Neuronal stem cell (in vitro differentiated cells): ENCODE results near the gene PPL.

Experiments
- DNase-seq: peaks from one replicate; pipeline ENCODE4 v3.0.0-alpha.2; 2013; ENCODE audit warnings: low spot score
- H2AFZ ChIP-seq: one replicate; pipeline ENCODE4 v1.6.1; 2013; ENCODE audit warnings: mild to moderate bottlenecking, low read length, inconsistent platforms
- H2AK5ac ChIP-seq: 2 replicates; pipeline ENCODE4 v1.6.1; 2013; ENCODE audit warnings: low read depth, mild to moderate bottlenecking, inconsistent platforms, low read length, moderate library complexity, mixed read lengths
- H2BK120ac ChIP-seq: 2 replicates; pipeline ENCODE4 v1.6.1; 2013; ENCODE audit warnings: low read depth, mild to moderate bottlenecking, inconsistent platforms, low read length, moderate library complexity, mixed read lengths
- H2BK12ac ChIP-seq: one replicate; pipeline ENCODE4 v1.6.1; 2013; ENCODE audit warnings: low read length, inconsistent platforms
- H2BK15ac ChIP-seq: 2 replicates; pipeline ENCODE4 v1.6.1; 2013; ENCODE audit warnings: mild to moderate bottlenecking, low read length, inconsistent platforms, mixed read lengths
- H2BK5ac ChIP-seq: one replicate; pipeline ENCODE4 v1.6.1; 2013; ENCODE audit warnings: inconsistent platforms, mild to moderate bottlenecking, low read length, moderate library complexity
- H3K14ac ChIP-seq: one replicate; pipeline ENCODE4 v1.6.1; 2013; ENCODE audit warnings: low read length, inconsistent platforms
- H3K18ac ChIP-seq: 2 replicates; pipeline ENCODE4 v1.6.1; 2013; ENCODE audit warnings: low read length, inconsistent platforms
- H3K23ac ChIP-seq: 2 replicates; pipeline ENCODE4 v1.6.1; 2013; ENCODE audit warnings: low read depth, mild to moderate bottlenecking, mixed read lengths, low read length, inconsistent platforms; ENCODE audit not compliant: poor library complexity
- H3K27ac ChIP-seq: replicated peaks from 3 replicates; pipeline ENCODE4 v1.5.1; 2013; ENCODE audit warnings: low read length, inconsistent platforms
- H3K27me3 ChIP-seq, 3 experiments: 2 replicates each; pipeline ENCODE4 v1.6.1; 2013; ENCODE audit warnings: low read length in 3 of 3, mild to moderate bottlenecking in 2 of 3, inconsistent platforms in 1 of 3, low read depth in 1 of 3, mixed read lengths in 1 of 3, moderate library complexity in 1 of 3; ENCODE audit not compliant: control insufficient read depth in 3 of 3, insufficient read depth in 3 of 3
- H3K36me3 ChIP-seq, 2 donors: replicated peaks in 1 of 2; 2 replicates each; pipeline ENCODE4 v1.6.1; 2013; ENCODE audit warnings: low read length in 2 of 2; ENCODE audit not compliant: control insufficient read depth in 2 of 2, insufficient read depth in 2 of 2
- H3K4ac ChIP-seq: 2 replicates; pipeline ENCODE4 v1.6.1; 2013; ENCODE audit warnings: inconsistent platforms, mild to moderate bottlenecking, low read length, moderate library complexity
- H3K4me1 ChIP-seq, 2 donors: 1 replicate in 1 of 2; 2 replicates in 1 of 2; pipeline ENCODE4 v1.6.1; 2013; ENCODE audit warnings: low read length in 2 of 2, low read depth in 1 of 2; ENCODE audit not compliant: control insufficient read depth in 2 of 2, insufficient read depth in 1 of 2
- H3K4me2 ChIP-seq: one replicate; pipeline ENCODE4 v1.6.1; 2013; ENCODE audit warnings: mild to moderate bottlenecking, low read length, inconsistent platforms; ENCODE audit not compliant: insufficient read depth, poor library complexity, severe bottlenecking
- H3K4me3 ChIP-seq, 2 donors: 2 replicates each; pipeline ENCODE4 v1.5.1; 2013; ENCODE audit warnings: low read length in 2 of 2, mild to moderate bottlenecking in 2 of 2, inconsistent platforms in 1 of 2, moderate library complexity in 1 of 2
- H3K79me1 ChIP-seq: one replicate; pipeline ENCODE4 v1.6.1; 2013; ENCODE audit warnings: low read depth, mild to moderate bottlenecking, inconsistent platforms, low read length, moderate library complexity
- H3K9ac ChIP-seq: one replicate; pipeline ENCODE4 v1.6.1; 2013; ENCODE audit warnings: mild to moderate bottlenecking, low read depth, low read length, inconsistent platforms; ENCODE audit not compliant: poor library complexity
- H3K9me3 ChIP-seq, 2 donors: replicated peaks in 1 of 2; 2 replicates each; pipeline versions ENCODE3 to v1.6.1; 2013; ENCODE audit warnings: low read length in 2 of 2, mild to moderate bottlenecking in 2 of 2, inconsistent platforms in 1 of 2, low read depth in 1 of 2, mixed read lengths in 1 of 2, moderate library complexity in 1 of 2; ENCODE audit not compliant: control insufficient read depth in 2 of 2, insufficient read depth in 1 of 2
- H4K8ac ChIP-seq: one replicate; pipeline ENCODE4 v1.6.1; 2013; ENCODE audit warnings: low read depth, mild to moderate bottlenecking, inconsistent platforms, low read length, moderate library complexity
- H4K91ac ChIP-seq: one replicate; pipeline ENCODE4 v1.6.1; 2013; ENCODE audit warnings: low read length, low read depth, mild to moderate bottlenecking, inconsistent platforms; ENCODE audit not compliant: poor library complexity
- WGBS, 2 donors: extraction: QIAGEN DNeasy Blood & Tissue Kit; methylation state at CpG; one replicate each; pipeline ENCODE4 v1.1.7; 2013; ENCODE audit warnings: missing lambda C conversion rate in 2 of 2, mixed read lengths in 1 of 2; ENCODE audit not compliant: insufficient read length in 2 of 2, insufficient replicate concordance in 1 of 2; ENCODE audit errors: extremely low coverage in 2 of 2; 5-methylcytosine and 5-hydroxymethylcytosine counted together

PPL gene

GRCh38 chr16:4840984-4841383 is 96.0 kb downstream of the PPL start:
- no peak overlapping the region for H3K23ac ChIP-seq
- H3K9ac ChIP-seq: no peak overlapping the region
- H3K27ac ChIP-seq: no peak overlapping the region
- H3K36me3 ChIP-seq: peaks cover 49 to 93% of the 10 kb centered on the region in 2 donors
- H4K91ac ChIP-seq: no peak overlapping the region
- H3K18ac ChIP-seq: no peak overlapping the region
- no peak overlapping the region for H2AK5ac ChIP-seq
- WGBS, 2 donors: no CpG with 5 or more reads among the region's 5 CpGs
- H4K8ac ChIP-seq: no peak overlapping the region
- H2BK5ac ChIP-seq: no peak overlapping the region
- H2AFZ ChIP-seq: no peak overlapping the region
- no peak overlapping the region for H2BK12ac ChIP-seq
- no peaks in the 10 kb centered on the region for H3K79me1 ChIP-seq
- peaks cover under 1 to 6% of the 10 kb centered on the region in 2 donors for H3K4me1 ChIP-seq
- H2BK120ac ChIP-seq: no peak overlapping the region
- H3K14ac ChIP-seq: no peak overlapping the region
- no peak overlapping the region for H3K4me3 ChIP-seq
- H3K27me3 ChIP-seq: no peaks in the 10 kb centered on the region
- no peak overlapping the region for H3K4me2 ChIP-seq
- H2BK15ac ChIP-seq: no peak overlapping the region
- DNase-seq: no peak
- no peak overlapping the region for H3K4ac ChIP-seq
- no peaks in the 10 kb centered on the region for H3K9me3 ChIP-seq

- Histone ChIP-seq H3K9ac (peak overlapping the region; percentile 30), H3K36me3 (peaks cover 51 to 96% of the 10 kb centered on the region in 2 donors), H3K14ac (no peak overlapping the region), H2BK120ac (no peak overlapping the region), H3K4ac (no peak overlapping the region), H3K79me1 (no peaks in the 10 kb centered on the region), H3K23ac (no peak overlapping the region), H2BK15ac (no peak overlapping the region), H2AFZ (no peak overlapping the region), H2AK5ac (no peak overlapping the region), H3K4me1 (no peaks in the 10 kb centered on the region), H3K9me3 (no peaks in the 10 kb centered on the region), H4K8ac (no peak overlapping the region), H3K18ac (no peak overlapping the region), H3K4me2 (no peak overlapping the region), H3K27ac (no peak overlapping the region), H3K4me3 (no peak overlapping the region), H4K91ac (no peak overlapping the region), H2BK5ac (no peak overlapping the region), H3K27me3 (no peaks in the 10 kb centered on the region), H2BK12ac (no peak overlapping the region)
- no peak for DNase-seq
- no CpG with 5 or more reads among the region's 5 CpGs for WGBS, 2 donors
Measured at GRCh38 chr16:4839942-4840341, 97.0 kb downstream of the PPL start.

- Histone ChIP-seq H2AFZ (no peak overlapping the region), H2BK120ac (no peak overlapping the region), H3K4me1 (no peaks in the 10 kb centered on the region), H3K27ac (no peak overlapping the region), H3K18ac (no peak overlapping the region), H2BK5ac (no peak overlapping the region), H3K23ac (no peak overlapping the region), H3K4ac (no peak overlapping the region), H4K8ac (no peak overlapping the region), H3K9ac (no peak overlapping the region), H3K4me3 (no peak overlapping the region), H3K9me3 (no peaks in the 10 kb centered on the region), H3K36me3 (peaks cover 42 to 97% of the 10 kb centered on the region in 2 donors), H2AK5ac (no peak overlapping the region), H3K27me3 (no peaks in the 10 kb centered on the region), H3K14ac (no peak overlapping the region), H3K4me2 (no peak overlapping the region), H2BK12ac (no peak overlapping the region), H3K79me1 (peaks cover 3% of the 10 kb centered on the region), H4K91ac (no peak overlapping the region), H2BK15ac (no peak overlapping the region)
- DNase-seq: no peak
- no CpG with 5 or more reads among the region's 13 CpGs for WGBS, 2 donors
Measured at GRCh38 chr16:4837733-4838501, 99.0 kb downstream of the PPL start.

- Histone ChIP-seq H2BK15ac (no peak overlapping the region), H2AK5ac (no peak overlapping the region), H2BK120ac (no peak overlapping the region), H3K18ac (no peak overlapping the region), H4K8ac (no peak overlapping the region), H3K36me3 (peaks cover 47 to 97% of the 10 kb centered on the region in 2 donors), H4K91ac (no peak overlapping the region), H2AFZ (no peak overlapping the region), H3K27ac (no peak overlapping the region), H3K4me3 (no peak overlapping the region), H2BK5ac (no peak overlapping the region), H2BK12ac (no peak overlapping the region), H3K14ac (no peak overlapping the region), H3K4me2 (no peak overlapping the region), H3K9me3 (no peaks in the 10 kb centered on the region), H3K4me1 (no peaks in the 10 kb centered on the region), H3K27me3 (no peaks in the 10 kb centered on the region), H3K23ac (no peak overlapping the region), H3K9ac (no peak overlapping the region), H3K79me1 (peaks cover 3% of the 10 kb centered on the region), H3K4ac (no peak overlapping the region)
- no CpG with 5 or more reads among the region's 2 CpGs for WGBS, 2 donors
- DNase-seq: no peak
Measured at GRCh38 chr16:4836727-4837126, 100.2 kb downstream of the PPL start.
